GM21786 (cell line): ENCODE measurements around the gene SVBP.

ENCODE experiments used
- ATAC-seq: cut with Tn5 transposase; IDR thresholded peaks from one replicate; pipeline ENCODE4 v1.9.1; 2021; ENCODE audit not compliant: unreplicated experiment

Gene SVBP

DNA sequence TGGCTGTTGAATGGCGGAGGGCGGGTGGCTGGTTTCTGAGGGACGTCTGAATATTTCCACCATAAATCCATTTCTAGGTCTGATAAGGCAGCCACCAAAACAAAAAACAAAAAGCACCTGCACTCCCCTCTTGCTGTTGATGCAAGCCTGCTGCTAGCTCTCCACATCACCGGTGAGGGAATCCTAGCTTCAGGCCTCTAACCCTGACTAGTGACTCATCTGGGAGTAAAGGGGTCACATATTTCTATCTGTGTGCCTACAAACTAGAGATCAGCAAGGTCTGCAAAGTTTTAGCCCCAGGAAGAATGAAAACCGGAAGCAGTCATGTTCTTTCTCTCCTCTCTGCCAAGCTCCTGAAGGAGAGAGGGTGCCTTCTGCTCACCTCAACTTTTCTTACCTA is 10.6 kb downstream of the SVBP start:
- ATAC-seq = no peak

DNA sequence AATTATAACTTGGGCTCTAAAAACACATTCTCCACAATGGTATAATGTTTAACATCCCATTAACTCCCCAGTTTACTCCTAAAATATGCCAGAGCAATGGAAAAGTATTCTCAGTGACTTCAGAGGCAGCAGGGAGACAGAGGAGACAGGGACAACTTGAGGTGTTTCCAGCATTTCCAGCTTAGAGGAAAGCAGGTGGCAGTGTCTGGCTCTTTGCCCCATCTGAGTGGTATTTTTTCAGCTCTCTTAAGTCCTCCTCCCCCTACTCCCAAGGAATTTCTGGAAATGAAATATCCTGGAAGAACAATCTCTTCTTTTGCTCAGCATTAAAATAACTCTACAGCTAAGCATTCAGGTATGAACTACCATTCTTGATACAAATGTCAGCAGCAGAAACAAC is 11.0 kb downstream of the SVBP start:
- ATAC-seq = no peak

DNA sequence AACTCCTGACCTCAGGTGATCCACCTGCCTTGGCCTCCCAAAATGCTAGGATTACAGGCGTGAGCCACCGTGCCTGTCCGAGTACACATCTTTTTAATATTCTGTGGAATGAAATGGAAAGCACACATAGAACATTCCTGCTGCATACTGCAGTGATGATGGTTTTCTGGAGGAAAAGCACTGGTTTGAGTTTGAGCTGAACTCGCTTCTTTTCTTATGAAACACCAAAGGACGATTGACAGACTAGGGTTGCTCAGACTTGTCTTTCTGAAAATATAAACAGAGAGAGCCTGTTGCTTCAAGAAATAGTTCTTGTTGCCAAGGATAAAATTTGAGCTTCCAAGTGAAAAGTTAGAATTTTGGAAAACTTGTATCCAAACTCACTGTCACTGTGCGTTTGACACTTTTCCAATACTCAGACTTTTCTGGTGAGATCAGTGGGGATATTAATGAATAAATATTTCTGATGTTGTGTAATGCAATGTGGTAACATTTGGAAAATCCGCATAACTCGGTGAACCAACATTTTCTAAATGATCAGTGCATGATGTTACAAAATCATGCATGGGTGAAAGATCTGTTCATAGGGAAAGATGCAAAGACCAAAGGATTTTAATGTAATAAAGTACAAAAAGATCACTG is 15.2 kb downstream of the SVBP start:
- no peak for ATAC-seq

DNA sequence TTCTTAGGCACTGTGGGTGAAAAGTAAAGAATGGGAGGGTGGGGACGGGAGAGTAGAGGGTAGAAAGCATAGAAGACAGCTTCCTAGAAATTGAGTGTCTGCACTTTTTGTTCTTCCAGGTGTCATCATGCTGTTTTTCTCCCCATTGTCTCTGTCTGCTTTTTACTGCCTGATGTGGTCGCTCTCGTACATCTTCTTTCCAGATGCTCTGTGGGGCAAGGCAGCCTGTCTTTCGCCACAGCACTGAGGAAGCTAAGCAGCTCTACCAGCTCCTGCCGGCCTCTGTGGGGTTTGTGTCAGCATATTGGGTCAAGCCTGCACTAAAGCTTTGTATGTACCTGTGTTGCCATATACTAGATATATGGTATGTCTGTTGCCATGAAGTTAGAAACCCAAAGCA is 19.2 kb downstream of the SVBP start:
- no peak for ATAC-seq

DNA sequence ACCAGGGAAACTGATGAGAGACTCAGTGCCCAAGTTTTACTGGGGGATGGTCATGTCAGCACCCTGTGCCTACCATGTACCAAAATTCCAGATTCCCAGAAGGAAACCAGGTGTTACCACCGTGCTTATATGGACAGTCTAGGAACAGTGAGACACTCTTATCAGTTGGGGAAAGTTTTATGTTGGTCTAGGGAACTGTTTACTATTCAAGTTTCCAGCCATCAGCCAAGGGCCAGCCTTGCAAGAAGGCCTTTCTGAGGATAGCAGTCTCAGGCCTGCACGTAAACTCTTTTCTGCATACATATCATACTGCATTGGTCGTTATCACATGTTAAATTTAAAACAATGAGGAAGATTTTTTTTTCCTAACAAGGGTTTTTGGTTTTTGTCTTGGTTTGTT is 19.8 kb downstream of the SVBP start:
- no peak for ATAC-seq

DNA sequence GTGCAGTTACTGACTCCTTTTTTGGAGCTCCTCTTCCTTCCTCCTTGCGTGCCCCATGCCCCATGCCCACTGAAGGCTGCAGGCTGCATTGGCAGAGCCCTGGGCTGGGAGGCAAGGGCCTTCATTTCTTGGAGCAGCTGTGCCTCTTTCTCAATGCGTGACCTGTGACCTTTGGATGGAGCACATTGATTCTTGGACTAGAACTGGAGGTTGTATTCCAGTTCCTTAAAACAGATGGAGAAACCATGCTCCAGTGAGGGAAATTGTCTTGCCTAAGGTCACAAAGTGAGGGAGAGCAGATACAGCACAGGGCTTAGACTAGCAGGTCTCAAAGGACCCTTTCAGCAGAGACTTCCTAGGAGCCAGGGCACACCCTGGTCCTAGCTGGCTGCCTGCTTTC is 23.4 kb downstream of the SVBP start:
- ATAC-seq = no peak

DNA sequence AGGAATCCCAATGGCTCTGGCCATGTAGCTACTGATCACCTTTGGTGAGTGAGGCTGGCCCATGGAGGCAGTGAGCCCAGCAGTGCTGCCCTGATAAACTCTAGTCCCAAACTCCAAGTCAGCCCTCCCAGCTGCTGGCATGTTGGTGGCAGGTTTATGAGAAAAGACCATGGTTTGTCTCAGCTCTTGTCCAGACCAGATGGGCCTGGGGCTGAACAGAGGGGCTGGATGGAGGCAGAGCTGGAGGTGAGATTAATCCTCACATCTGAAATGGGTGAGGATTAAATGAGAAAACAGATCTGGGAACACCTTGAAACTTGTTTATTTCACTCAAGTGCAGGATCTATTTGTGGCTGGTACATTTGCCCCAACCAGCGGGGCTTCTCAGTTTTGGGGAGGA is 29.2 kb downstream of the SVBP start:
- no peak for ATAC-seq

DNA sequence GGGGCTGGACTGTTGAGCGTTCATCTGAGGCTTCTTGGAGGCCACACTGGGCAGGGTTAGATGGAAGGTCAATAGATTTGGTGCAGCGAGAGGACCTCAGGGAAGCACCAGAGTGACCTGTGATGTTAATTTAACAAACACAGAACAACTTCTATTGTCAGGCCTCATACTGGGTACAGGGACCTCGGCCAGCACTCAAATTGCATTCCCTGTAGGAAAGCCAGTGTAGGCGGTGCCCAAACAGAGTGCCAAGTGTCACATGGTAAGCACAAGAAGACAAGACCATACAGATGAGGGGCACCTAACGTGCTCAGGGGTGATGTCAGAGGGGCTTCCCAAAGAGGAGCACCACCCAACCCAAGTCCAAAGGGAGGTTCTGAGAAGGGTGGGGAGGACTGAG is 31.1 kb downstream of the SVBP start:
- ATAC-seq = no peak

DNA sequence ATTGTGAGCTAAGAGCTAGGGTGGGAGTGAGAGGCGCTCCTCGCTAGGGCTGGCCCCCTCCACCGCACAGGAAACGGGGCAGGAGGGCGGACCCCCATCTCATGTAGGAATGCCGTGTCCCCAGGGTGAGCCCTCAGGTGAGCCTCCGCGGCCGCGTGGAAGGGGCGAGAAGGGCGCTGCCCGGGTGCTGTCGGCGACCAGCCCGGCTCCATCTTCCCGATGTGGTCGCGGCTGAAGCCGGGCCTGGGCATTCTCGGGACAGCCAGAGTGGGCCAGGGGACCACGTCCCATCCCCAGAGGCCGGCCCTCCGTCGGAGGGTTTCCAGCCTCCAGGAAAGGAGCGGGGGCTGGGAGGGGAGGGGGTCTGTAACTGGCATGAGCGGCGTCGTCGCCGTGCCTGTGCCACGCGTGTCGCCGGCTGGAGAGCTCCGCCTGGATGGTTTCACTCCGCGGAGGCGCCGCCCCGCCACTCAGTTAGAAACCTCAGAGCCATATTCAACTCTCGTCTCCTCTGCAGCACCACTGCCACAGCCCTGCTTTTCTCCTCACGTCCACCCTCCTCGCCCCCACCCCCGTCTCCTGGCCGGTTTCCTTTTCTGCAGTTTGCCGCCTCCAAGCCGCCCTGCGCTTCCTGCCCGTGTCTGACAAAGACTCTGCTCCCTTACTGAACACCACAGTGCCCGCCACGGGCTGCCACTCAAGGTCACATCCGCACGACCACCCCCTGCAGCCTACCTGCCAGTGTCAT is 32.1 kb downstream of the SVBP start, which contains the start of gene TMEM269:
TMEM269 (plus strand) TSS at position 46 of the 748 bp plus-strand sequence. CDS start 4,903 bp downstream, outside the sequence.
- no peak for ATAC-seq

DNA sequence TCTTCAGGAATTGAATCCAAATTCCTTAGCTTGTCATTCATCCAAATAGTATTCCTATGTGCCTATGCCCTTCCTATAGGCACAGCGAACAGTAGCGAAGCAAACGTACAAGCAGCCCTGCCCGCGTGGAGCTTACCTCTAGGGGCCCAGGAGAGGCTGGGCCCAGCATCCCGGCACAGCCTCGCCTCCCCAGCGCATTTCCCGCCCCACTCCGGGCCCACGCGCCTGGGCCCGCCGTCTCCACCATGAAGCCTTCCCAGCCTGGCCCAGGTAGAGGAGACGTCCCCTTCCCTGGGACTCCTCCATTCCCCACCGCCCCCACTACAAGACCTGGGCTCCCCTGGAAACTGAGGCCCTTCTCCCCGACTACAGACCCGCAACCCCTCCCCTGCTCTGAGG is 32.7 kb downstream of the SVBP start:
- no peak for ATAC-seq

DNA sequence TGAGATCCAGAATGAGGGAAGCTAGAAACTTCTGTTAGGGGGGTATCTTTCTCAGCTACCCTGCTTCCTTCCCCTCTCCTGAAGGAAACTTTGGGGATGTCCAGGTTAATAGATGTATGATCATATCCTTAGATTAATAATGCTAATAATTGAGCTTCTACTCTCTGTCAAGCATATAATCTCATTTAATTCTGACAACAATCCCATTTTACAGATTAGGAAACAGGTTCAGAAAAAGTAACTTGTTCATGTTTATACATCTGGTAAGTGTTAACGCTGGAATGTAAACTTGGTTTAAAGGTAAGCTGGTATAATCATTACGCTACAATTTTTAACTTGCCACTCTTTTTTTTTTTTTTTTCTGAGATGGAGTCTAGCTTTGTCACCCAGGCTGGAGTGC is 34.1 kb downstream of the SVBP start:
- ATAC-seq = no peak

DNA sequence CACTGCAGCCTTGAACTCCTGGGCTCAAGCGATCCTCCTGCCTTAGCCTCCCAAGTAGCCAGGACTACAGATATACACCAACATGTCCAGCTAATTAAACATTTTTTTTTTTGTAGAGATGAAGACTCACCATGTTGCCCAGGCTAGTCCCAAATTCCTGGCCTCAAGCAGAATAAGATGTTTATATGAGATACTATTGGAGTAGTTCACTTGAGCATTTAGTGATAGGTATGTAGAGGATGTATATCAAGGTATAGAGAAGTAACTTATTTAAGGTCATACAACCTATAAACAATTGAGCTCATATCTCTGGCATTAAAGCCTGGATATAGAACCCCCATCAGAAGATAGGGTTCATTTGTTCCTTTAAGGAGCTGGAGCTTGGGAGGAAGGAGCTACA is 37.0 kb downstream of the SVBP start:
- ATAC-seq = no peak

DNA sequence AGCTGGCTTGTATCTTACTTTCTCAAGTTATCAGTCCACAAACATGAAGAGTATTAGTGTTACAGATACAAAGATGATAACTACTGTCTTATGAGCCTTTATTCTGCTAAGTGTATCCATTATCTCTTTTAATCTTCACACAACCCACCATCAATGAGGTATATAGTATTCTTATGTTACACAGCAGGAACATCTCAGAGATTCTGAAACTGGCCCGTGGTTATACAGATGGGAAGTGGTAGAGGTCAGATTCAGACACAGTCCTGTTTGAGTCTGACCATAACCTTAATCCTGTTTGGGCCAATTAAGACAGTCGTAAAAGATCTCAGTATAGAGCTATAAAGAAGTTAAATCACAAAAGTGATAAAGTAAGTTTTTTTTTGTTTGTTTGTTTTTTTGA is 37.5 kb downstream of the SVBP start:
- ATAC-seq = no peak

DNA sequence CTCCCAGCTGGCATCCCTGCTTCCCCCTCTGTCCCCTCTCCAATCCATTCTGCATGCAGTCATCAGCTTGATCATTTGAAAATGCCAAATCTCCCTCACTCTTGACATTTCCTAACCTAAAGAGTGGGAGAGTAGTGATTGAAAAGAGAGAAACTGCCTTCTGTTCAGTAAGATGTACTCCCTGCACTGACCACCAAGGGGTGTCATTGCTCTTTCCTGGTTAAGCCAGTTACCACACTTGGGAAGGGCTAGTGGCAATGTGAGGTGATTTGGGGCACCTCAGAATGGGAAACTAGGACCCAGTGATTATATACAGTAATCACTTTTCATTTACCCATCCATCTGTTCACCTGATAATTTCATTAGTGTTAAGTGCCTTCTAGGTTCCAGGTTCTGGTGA is 39.3 kb downstream of the SVBP start:
- ATAC-seq = no peak

DNA sequence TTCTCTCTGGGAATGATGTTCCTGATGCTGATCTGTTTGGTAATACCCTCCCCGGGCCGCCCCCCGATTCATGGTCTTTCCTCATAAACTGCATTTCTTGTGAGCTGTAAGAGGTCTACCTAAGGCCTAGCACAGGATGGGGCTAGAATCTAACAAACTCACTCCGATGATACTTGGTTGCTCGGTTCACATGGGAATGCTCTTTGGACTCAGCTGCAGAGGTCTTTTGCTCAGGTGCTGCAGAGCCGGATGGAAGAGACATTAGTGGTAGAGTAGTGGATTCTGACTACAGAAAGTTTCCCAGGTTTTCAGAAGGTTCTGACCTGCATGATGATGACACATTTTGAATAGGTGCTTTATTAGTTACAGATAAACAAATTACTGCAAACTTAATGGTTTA is 40.7 kb downstream of the SVBP start:
- ATAC-seq = no peak

DNA sequence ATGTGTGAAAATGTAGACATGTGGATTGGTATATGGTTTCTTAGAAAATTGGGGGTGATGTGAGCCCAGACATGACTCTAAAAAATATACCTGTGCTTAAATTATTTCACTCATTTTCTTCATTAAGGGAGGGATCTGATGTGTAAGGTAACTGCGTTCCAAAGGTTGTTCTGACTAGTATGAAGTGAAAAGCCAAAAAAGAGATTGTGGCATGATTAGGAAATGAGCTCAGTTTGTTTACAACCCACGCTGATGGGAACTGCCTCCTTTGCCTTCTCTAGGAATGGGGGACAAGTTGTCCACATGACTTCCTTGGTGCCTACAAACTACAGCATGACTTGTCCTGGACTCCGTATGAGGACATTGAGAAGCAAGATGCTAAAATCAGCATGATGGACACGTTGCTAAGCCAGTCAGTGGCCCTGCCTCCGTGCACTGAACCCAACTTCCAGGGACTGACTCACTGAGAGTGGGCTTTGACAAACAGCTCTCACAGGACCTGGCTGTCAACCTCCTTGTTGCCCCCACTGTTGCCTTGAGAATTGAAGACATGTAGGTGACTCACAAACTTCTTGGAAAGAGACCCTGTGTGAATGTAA is 42.2 kb downstream of the SVBP start:
- no peak for ATAC-seq

DNA sequence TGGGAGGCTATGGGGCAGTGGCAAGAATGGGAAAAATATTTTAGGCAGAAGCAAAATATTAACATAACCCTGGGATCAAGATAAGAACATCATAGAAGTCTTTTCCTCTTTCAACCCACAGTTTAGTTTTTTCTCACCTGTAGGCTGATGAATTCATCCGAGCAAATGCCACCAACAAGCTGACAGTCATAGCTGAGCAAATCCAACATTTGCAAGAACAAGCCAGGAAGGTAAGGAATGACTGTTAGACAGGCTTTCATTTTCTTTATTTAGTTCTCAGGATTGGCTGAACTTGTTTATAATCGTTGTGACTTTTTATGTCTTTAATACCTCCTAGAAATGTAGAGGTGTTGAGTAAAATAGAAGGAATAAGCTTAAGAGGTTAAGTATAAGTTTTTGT is 43.8 kb downstream of the SVBP start:
- ATAC-seq = no peak

DNA sequence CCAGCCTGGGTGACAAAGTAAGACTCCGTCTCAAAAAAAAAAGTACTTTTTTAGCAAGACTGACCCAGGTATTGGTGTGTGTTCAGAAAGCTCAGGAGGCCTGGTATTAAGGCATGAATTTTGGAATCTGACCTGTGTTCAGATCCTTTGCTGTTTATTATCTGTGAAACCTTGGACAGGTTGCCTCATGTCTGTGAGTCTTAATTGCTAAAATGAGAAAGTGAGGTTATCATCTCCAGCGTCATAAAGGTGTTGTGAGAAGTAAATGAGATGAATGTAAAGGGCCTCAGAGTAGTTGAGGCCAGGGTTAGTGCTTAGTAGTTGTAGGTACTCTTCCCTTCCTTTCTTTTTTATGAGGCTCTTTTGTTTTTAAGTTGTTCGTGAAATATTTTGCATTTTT is 47.4 kb downstream of the SVBP start:
- ATAC-seq = no peak

DNA sequence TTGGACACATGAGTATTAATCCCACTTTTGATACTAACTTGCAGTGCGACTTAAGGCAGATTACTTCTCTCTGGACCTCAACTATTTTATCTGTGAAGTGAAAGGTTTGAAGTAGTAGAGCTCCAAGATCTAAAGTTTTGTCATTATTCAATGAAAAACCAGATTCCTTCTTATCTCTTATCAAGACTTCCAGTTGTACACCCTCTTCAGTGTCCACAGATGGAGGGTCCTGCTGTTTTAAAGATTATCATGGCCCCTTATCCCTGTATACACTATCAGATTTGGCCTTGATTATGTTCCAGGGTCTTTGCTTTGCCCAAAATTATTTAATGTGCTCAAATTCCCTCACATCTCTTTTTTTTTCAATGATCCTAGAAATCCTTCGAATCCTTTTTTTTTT is 49.0 kb downstream of the SVBP start:
- ATAC-seq = no peak

DNA sequence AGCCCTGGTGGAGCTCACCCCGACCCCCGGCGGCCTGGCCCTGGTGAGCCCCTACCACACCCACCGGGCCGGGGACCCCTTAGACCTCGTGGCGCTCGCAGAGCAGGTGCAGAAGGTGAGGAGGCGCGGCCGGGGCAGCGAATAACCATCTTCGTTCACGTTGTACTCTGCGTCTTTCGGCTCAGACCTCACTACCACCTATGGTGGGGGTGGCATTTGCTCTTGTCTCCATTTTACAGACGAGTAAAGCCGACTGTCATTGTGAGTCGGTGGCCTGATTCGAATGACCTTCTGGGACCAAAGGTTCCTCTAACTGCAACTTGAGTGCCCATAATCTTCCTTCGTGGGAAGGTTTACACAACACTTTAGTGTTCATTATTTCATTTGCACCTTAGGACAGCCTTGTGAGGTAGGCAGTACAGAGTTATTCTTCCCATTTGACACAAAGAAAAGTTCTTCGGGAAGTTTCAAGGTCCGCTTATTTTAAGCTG is 49.6 kb downstream of the SVBP start:
- ATAC-seq = peak; percentile 10

DNA sequence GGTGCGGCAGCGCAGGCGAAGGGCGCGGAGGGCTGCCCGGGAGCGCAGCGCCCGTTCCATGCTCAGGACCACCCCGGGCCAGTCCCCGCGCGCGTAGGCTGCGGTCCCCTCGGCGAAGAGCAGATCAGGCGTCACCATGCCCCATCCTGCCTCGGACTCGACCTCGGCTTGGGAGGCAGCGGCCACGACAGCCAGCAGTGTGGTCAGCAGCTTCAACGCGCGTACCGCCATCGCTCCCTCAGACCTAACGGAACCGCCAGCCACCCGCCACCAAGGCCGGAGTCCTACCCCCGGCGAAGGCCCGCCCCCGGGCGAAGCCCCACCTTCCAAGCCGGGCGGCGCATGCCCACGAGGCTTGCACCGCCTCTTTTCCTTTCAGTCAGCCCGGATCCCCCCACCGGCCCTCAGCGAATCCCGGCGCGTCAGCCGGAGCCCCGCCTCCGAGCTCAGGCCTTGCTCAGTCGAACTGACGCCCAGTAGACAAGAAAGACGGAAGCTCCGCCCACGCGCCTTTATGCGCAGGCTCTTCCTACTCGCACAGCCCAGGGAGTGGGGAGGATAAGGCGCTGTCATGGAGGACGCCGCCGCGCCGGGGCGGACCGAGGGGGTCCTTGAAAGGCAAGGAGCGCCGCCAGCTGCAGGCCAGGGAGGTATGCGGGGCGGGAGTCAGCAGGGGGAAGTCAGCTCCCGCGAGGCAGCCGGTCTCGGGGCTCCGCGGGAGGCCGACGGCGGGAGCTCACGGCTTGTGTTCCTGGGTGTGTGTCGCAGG is 50.3 kb downstream of the SVBP start, which contains the start of the genes C1orf50 and P3H1:
C1orf50 (plus strand) TSS at position 509 of the 769 bp plus-strand sequence; CDS start at position 572, 63 bp downstream.
P3H1 (minus strand) TSS at position 288 of the 769 bp plus-strand sequence; CDS start at position 231, 57 bp downstream.
- ATAC-seq = peak; percentile 91
